GM19438 (cell line): ENCODE measurements around the gene KCNJ10.

ENCODE experiments used
- ATAC-seq: cut with Tn5 transposase; IDR thresholded peaks from one replicate; pipeline ENCODE4 v1.9.1; 2021; ENCODE audit warnings: low read depth; ENCODE audit not compliant: unreplicated experiment

KCNJ10 gene

DNA sequence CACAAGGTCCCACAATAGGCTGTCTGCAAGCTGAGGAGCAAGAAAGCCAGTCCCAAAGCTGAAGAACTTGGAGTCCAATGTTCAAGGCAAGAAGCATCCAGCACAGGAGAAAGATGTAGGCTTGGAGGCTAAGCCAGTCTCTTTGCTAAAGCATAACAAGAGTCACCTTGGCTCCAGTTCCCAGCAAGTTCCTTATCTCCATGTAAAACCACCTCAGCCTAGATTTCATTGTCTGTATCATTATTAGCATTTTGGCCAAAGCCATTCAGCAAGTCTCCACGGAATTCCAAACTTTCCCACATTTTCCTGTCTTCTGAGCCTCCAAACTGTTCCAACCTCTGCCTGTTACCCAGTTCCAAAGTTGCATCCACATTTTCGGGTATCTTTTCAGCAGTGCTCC is 75.1 kb downstream of the KCNJ10 start:
- no peak for ATAC-seq

DNA sequence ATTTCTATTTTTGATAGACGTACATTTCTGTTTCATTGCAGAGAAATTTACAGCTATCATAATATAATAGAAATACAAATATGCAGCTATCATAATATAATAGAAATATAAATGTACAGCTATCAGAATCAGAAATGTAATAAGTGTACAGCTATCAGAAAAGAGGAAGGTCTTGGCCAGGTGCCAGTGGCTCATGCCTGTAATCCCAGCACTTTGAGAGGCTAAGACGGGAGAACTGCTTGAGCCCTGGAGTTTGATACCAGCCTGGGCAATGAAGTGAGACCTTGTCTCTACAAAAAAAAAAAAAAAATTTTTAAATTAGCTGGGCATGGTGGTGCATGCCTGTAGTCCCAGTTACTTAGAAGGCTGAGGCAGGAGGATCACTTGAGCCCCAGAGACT is 76.0 kb downstream of the KCNJ10 start:
- no peak for ATAC-seq

DNA sequence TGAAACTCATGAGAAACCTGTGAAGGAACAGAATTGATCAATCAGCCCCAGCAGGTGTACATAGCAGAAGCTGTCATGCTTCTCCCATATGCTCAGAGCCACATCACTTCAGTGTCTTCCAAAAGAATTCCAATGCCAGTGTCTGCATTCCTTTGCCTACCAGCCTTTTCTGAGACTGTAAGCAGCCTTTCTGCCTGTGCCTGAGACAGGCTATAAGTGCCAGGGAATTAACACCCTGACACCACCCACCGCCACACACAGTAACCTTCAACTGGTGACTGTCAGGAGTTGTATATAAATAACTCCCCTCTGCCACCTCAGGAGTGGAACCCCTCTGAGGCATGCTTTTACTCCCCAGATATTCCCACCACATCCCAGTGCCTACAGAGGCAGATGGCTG is 77.8 kb downstream of the KCNJ10 start:
- no peak for ATAC-seq

DNA sequence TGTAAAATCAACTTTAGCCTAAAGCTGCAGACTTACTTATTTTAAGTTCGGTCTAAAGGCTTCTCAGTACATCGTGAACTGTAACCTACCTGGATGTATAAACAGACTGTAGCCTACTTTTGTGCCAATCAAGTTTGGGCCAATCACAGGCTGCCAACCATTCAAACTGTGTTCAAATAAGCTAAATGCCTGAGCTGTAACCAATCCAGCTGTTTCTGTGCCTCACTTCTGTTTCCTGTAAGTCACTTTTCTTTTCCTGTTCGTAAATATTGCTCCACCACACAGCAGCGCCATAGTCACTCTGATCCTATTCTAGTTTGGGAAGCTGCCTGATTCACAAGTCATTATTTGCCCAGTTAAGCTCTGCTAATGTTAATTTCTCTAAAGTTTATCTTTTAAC is 78.4 kb downstream of the KCNJ10 start:
- ATAC-seq, result no peak

DNA sequence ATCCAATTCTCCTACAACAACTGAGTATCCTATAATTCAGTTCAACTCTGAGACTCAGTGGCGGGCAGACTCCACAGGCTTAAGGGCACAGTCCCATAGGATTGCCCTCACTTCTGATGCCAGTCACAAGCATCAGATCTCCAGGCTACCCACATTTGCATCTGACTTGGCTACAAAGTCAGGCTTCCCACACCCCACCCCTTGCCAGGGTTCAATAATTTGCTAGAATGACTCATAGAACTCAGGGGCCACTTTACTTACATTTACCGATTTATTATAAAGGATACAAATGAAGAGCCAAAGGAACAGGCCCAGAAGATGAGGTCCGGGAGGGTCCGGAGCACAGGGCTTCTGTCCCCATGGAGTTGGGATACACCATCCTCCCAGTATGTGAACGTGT is 80.0 kb downstream of the KCNJ10 start:
- ATAC-seq, result no peak

DNA sequence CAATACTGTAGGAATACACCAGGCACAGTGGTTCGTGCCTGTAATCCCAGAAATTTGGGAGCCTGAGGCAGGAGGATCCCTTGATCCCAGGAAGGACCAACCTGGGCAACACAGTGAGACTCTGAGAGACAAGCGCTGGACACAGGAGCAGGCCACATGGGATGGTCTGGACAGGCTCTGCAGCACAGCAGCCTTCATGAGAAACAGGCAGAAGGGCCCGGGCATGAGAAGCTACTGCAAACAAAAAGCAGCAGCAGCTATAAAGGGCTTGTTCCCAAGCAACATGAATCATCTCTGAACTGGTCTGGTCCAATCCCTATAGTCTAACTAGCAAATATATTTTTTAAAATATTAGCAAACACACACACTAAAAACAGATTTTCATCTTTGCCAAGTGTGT is 80.4 kb downstream of the KCNJ10 start:
- ATAC-seq, result no peak

DNA sequence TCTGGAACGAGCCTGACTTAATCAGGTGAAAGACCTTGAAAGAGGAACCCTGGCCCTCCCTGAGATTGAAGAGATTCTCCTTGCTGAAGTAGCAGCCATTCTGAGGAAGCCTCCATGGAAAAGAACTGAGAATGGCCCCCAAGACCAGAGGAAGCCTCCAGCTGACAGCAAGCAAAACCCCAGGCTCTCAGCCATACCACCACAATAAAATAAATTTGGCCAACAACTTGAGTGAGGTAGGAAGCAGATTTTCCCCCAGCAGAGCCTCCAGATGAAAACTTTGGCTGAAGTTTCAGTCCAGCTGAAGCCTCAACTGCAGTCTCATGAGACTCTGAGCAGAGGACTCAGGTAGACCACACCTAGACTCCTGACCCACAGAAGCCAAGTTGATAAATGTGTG is 82.0 kb downstream of the KCNJ10 start:
- ATAC-seq, result no peak

DNA sequence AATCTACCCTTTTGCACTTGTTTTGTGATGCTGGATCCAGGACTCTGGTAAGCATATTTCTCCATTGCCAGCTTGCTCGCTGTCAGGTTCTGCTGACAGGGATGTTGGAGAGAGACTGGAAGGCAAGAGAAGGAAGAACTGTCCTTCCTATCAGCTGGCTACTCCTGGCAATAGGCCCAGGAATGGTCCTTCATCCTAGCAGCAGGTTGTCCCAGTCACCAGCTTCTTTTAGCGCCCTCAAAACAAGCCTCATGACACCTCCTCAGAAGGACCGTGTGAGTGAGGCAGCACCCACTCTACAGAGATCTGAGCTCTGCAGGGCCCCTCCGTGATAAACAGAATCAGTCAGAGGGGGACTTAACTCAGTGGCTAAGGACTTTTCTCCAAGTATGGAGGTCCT is 82.8 kb downstream of the KCNJ10 start:
- ATAC-seq, result no peak

DNA sequence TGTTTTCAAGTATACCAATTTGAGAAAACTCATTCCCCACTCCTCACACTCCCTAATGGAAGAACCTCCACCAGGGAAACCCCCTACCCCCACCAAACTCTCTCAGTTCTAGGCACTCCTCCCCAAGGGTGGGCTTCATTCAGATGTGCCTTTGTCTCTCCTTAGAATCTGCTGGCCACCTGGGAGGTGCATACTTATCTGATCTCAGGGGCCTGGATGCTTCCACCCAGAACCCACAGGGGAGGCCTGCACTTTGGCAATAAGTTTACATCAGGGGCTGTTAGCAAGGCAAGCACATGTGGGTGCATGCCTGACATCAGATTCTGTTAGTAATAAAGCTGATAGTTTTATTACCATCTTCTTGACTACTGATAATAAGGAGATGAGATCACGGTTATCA is 83.4 kb downstream of the KCNJ10 start:
- no peak for ATAC-seq

DNA sequence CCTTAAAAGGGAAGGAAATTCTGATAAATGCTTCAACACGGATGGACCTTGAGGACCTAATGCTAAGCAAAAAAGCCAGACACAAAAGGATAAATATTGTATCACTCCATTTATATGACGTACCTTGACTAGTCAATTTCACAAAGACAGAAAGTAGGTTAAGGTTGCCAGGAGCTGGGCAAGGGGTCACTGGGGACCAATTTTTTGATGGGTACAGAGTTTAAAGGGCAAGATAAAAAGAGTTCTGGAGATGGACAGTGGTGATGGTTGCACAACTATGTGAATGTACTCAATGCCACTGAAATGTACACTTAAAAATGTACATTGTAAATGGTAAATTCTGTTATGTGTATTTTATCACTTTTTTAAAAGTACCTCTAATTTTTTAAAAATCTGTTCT is 83.9 kb downstream of the KCNJ10 start:
- ATAC-seq, result no peak

DNA sequence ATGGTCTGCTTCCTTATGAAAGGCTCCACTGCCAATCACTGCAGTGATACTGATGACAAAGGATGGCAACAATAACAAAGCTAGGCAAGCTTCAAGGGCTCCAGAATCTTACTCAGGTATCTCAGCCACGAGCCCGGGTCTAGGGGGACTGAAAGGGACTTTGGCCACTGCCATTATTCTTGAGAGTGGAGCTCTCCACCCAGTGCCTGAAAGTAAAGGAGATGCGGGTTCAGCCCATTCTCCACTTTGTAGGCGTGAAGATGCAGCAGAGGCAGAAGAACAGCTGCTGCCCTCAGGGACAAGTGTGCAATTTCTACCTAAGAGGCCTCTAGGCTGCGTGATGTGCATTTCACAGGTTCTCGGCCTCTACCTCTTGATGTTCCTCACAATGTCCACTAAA is 84.5 kb downstream of the KCNJ10 start:
- no peak for ATAC-seq

DNA sequence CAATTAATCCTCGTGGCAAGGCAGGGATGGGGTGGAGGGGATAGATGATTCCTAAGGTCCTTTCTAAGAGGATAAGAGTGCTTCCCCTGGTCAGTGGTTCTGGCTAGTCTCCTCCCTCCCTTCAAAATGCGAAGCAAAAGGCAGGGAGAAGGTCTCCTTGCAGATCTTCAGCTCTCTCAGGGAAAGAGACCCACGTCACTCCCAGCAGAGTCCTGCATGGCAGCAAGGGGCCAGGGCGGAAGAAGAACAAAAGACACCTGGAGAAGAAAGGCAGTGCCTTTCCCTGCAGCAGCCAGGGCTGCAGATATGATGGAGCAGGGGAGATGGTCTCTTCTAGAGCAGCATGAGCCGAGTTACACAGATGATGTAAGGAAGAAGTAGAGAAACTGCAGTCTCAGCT is 86.3 kb downstream of the KCNJ10 start:
- ATAC-seq, result no peak

DNA sequence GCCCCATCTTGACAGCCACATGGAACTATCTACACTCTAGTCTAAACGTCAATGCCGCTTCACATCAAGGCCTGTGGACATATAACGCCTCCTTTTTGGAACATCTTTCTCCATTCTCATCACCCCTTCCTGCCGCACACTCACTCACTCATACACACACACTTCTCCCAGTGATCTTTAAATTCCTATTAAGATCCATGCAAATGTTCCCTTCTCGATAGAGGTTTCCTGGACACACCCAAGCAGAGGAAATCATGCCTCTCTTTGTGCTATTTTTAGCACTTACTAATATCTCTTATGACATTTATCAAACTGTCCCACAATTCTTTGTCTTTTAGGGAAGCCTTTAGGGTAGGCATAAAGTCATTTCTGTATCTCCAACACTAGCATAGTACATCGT is 87.7 kb downstream of the KCNJ10 start:
- ATAC-seq, result no peak

DNA sequence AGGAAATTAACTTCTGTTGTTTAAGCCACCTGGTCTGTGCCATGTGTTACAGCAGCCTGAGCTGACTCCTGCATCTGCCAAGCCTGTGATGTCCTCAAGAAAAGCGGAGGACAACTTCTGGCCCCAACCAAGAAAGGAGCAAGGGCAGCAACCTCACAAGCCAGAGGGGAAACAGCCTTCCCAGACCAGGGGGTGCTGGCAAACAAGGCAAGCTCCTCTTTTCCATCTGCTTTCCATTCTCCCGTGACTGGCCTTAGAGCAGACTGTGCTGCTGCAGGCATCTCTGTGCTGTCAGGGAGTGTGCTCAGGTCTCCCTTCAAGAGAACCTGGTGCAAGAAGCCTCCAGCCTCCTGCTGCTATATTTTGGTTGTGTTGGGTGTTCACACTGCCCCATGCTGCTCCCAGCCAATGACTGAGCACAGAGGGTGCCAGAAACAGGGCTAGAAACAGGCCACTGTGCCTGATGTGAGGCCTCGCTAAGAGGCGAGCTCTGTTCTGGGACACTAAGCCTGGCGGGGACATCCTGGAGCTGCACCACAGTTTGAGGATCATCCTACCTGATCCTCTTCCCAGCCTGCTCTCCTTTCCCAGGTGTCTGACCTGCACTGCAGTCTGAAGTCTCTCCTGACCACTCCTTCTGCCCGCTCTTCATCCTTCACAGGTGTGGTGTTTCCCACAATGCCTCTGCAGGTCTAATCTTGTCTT is 88.5 kb downstream of the KCNJ10 start:
- no peak for ATAC-seq

DNA sequence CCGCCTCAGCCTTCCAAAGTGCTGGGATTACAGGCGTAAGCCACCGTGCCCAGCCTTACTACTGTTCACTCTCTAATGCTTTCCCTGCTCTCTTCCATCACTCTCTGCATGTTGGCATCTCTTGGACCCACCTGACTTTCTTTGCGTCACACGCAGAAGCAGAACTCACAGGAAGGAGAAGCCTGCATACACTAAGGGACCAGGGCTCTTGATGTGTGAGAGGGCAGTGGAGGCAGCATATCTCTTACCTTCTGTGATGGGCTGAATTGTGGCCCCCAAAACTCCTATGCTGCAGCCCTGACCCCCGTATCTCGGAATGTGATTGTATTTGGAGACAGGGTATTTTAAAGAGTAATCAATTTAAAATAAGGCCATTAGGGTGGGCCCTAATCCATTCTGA is 89.2 kb downstream of the KCNJ10 start:
- no peak for ATAC-seq

DNA sequence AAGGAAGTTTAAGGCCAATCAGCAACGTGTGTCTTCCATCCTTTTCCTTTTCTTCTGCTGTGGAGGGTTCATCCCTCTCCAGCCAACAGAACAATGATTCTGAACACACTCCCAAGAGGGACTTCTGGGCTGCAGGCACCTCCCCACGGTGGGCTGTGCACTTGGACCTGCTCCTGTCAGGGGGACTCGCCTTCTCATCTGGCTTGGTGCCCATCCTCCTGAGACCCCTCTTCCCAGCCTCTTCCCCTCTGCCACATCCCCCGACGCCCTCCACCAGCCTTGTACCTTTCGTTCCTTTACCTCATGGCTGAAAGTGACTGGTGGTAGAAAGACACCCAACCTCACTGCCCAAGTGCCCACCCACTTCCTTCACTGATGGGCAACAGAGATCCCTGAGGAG is 89.9 kb downstream of the KCNJ10 start:
- ATAC-seq, result no peak

DNA sequence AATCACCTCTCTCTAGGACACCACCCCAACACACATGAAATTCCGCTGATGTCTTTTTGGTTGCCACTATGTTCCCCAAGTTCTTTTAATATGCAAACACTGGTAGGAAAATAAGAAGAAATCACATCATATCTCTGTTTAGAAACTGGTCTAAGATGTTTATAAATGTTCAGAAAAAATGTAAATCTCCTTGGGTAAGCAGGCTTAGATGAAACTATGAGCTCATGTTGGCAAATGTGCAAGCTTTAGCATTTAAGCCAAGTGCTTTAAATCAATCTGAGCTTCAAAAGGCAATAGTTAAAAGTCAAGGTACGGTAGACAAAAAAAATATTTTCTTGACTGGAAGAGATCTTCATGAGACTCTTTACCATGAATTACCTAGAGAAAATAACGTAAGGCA is 90.7 kb downstream of the KCNJ10 start:
- ATAC-seq, result no peak

DNA sequence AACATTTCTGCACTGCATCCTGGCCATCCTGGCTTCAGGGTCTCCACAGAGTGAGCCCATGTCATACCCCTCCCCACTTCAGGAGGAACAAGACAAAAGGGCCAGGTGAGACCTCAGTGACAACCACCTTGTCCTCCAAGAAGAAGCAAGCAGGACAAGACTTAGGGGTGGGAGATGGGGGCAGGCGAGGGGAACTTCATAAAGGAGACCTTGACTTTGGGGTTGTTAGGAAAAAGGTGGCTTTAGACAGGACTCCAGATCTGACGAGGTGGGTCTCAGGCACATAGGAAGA is 91.9 kb downstream of the KCNJ10 start:
- no peak for ATAC-seq

DNA sequence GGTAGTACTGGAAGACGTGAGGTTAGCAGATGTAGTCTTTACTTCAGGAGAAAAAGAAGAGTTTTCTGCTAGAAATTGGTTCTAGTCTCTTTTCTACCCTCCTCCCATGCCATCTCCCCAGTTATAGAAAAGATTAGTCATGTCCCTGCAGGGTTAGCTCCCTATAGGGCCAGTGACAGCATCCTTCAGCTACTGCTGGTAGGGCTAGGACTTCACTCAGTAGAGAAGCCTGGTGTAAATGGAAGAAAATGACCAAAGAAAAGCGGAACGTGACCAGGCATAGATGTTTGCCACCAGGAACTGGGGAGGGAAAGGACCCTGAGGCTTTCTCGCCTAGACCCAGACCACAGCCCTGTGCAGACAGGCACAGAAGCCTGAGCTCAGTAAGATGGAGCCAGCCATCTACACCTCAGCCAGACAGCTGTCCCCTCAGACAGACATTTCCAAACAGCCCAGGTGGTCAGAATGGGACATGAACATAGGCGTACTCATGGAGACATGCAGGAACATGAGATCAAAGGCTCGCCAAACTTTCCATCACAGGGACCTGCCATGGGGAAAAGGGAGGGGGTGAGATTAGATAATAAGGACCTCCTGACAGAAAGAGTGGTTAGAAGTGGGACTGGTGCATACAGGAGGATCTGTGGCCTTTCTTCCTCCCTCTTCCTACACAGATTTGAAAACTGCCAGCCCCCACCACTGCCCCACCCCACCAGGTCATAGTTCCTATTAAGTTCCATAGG is 92.4 kb downstream of the KCNJ10 start:
- ATAC-seq, result no peak

DNA sequence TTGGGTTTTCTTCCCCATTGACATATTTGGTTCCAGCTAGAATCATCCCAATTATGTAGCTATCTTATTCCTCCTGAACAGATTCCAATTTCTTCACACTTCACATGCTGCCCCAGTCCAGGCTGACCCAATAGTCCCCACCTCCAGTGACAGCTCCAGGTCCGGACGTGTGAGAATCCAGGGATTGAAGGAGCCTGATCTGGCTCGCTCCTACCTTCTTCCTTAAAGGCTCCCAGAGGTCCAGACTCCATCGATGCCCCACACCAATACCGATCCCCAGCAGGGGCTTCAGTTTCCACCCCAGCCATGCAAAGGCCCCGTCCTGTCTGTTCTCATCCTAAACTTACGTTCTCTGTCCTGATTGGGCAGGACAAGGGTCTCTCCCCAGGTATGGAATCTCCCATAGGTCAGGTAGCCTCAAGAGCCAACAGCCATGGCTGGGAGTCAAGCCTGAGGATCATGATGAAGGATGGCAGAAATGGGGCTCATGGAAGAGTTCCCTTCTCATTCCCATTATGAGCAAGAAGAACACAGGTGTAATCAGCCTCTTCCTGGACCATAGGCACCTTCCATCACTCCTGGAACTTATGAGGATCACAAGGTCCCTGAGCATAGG is 95.5 kb downstream of the KCNJ10 start:
- no peak for ATAC-seq

DNA sequence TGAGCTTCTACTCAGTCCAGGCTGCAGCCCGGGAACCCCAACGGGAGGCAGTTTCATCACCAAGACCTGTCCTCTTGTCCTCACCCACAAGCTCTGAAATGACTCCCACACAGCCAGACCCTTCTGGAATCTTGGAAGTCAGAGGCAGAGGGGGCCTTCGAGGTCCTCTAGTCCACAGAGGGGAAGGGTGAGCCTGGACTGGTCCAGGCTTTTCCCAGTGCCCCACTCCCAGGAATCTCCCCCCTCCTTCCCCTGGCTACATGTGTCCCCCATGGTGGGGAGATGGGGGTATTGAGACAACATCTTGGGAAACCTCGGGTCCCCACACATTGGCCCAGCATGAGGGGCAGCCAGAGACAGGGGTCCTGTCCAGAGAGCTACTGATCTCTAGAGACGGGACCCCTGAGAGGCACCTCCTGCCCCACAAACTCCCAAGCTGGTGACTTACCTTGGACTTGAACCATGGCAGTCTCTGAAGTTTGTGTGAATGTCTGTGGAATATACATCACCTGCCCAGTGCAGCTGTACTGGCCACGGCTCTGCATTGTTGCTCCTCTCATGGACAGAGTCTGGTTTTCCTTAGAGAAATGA is 96.5 kb downstream of the KCNJ10 start:
- no peak for ATAC-seq
